Adrenal gland (tissue), 12 donors: ENCODE measurements around the gene ANKRD17. TPM values are rescaled to one million over a fixed set of nuclear protein-coding genes. Genes with fewer than 3 reads are reported as not detected.

Experiments
- DNase-seq, 7 donors: peaks; one replicate each; pipeline ENCODE4 v3.0.0-alpha.2; 2019 to 2020
- H3K27ac ChIP-seq, 5 donors: fragments of 200-600 bp; sonication (generic) in 4 of 5; 1 replicate in 3 of 5; 2 replicates in 2 of 5; pipeline versions ENCODE4 v1.5.1 to v1.8.0; 2016 to 2020; ENCODE audit warnings: mild to moderate bottlenecking in 1 of 5
- H3K27me3 ChIP-seq: fragments of 200-600 bp; 2 replicates; pipeline ENCODE4 v1.8.0; 2021
- H3K36me3 ChIP-seq, 2 donors: fragments of 200-600 bp; replicated peaks in 1 of 2; 1 replicate in 1 of 2; 2 replicates in 1 of 2; pipeline versions ENCODE4 v1.5.1 to v1.8.0; 2018 to 2022
- H3K4me1 ChIP-seq, 2 donors: fragments of 200-600 bp; replicated peaks in 1 of 2; 1 replicate in 1 of 2; 2 replicates in 1 of 2; pipeline versions ENCODE4 v1.5.1 to v1.8.0; 2018 to 2021
- H3K4me3 ChIP-seq, 4 donors: fragments of 200-600 bp; sonication (generic) in 3 of 4; one replicate each; pipeline ENCODE4 v1.5.1; 2016 to 2018
- H3K9me3 ChIP-seq, 3 donors: fragments of 200-600 bp; sonication (generic) in 1 of 3; replicated peaks in 1 of 3; 1 replicate in 2 of 3; 2 replicates in 1 of 3; pipeline versions ENCODE4 v1.5.1 to v1.8.0; 2016 to 2021
- POLR2A ChIP-seq, 2 donors: fragments of 450-650 bp; IDR thresholded peaks; one replicate each; pipeline ENCODE4 v1.6.1; 2017; ENCODE audit warnings: antibody characterized with exemption in 2 of 2, mild to moderate bottlenecking in 2 of 2, moderate library complexity in 1 of 2
- WGBS, 4 donors: extraction: QIAGEN DNeasy Blood & Tissue Kit in 2 of 4; methylation state at CpG; one replicate each; pipeline versions ENCODE4 v1.1.5 to v1.1.7; 2013 to 2017; 5-methylcytosine and 5-hydroxymethylcytosine counted together
- intact Hi-C, 2 donors: fragments of 100-400 bp; cut with DNase I; formaldehyde crosslinking; loops; one replicate each; pipeline versions ENCODE4 v1.14.1 to v1.15.0; 2022 to 2023
- polyA plus RNA-seq, 3 donors: library from polyadenylated mRNA; stranded (reverse); fragments of 200-250 nt in 2 of 3; fragments of 350-450 nt in 1 of 3; fragmentation: Illumina TruSeq in 1 of 3; extraction: RNeasy Lipid Tissue Mini Kit (QIAGEN cat#74804) in 1 of 3; gene quantifications; one replicate each; pipeline ENCODE4 v1.2.3, GENCODE V29; 2013 to 2014
- total RNA-seq, 9 donors: library from RNA; depleted of rRNA in 4 of 9; stranded (reverse); fragments of >200 nt in 4 of 9; fragments of 120-200 nt in 1 of 9; fragmentation: NEBNext Ultra II Directional in 1 of 9; extraction: Animal tissue kit (Norgen Biotek cat#: 25700) in 1 of 9; gene quantifications; one replicate each; pipeline versions ENCODE4 v1.1.0 to v1.2.4, GENCODE V29; 2013 to 2023
- TF ChIP-seq, protein P1 (sequence below), 6 experiments: fragments of 450-650 bp in 4 of 6; fragments of 200-600 bp in 2 of 6; sonication (generic) in 1 of 6; IDR thresholded peaks; 1 replicate in 5 of 6; 2 replicates in 1 of 6; pipeline versions ENCODE4 v1.5.1 to v1.8.0; 2016 to 2021; ENCODE audit warnings: antibody characterized with exemption in 6 of 6, mild to moderate bottlenecking in 2 of 6, moderate library complexity in 1 of 6
- donor health status: healthy with polysubstance abuse.
- donor health status: Bipolar disorder and iron deficiency.
- donor health status: DM: yes; HTN: yes; CAD: no.
- donor health status: DM: no; HTN: no; CAD: no.
- donor health status: DM: no; HTN: no; CAD: no.
- donor health status: DM: yes; HTN: yes; CAD: no.

Gene ANKRD17
- total and polyA plus RNA-seq, 12 donors, result 13.3 to 66.3 (median 51.3) TPM

DNA sequence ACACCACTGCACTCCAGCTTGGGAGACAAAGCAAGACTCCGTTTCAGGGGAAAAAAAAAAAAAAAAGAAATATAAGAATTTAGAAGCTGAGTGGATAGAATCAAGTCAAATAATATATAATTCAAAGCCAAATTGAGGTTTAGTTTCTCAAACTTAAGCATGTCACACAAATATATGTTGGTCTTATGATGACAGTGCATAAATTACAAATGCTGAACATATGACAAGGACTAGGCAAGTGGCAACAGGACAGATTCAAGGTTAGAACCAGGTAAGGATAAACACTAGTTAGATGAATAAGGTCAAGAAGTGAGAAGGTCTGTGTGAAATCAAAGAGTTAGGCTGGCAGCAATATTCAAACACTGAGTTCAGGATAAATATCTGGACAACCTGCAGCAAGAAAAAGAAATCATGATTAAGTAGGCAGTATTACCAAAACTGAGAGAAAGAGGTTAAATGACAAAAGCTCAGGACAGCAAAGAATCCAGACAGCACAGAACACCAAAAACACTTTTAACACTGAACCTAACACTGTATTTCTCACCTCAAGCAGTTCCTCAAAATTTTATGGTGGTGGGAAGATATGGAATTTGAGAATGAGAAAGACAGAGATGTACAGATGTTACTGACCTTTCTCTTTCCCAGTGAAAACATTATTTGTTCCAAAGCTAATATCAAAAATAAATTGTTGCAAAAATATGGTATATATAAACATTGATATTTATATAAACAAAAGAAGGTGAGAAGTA is 45.4 kb downstream of the ANKRD17 start:
- intact Hi-C loops, result no loop called here
- no peaks in the 10 kb centered on the region for H3K27me3 ChIP-seq
- H3K36me3 ChIP-seq, result no peaks in the 10 kb centered on the region
- H3K4me1 ChIP-seq, result peaks cover 13 to 15% of the 10 kb centered on the region in 2 donors
- H3K9me3 ChIP-seq, result no peaks in the 10 kb centered on the region
- no peak for DNase-seq
- H3K27ac ChIP-seq, result peak overlapping the region in 1 of 5 donors; percentile 1
- TF ChIP-seq, protein P1, sequence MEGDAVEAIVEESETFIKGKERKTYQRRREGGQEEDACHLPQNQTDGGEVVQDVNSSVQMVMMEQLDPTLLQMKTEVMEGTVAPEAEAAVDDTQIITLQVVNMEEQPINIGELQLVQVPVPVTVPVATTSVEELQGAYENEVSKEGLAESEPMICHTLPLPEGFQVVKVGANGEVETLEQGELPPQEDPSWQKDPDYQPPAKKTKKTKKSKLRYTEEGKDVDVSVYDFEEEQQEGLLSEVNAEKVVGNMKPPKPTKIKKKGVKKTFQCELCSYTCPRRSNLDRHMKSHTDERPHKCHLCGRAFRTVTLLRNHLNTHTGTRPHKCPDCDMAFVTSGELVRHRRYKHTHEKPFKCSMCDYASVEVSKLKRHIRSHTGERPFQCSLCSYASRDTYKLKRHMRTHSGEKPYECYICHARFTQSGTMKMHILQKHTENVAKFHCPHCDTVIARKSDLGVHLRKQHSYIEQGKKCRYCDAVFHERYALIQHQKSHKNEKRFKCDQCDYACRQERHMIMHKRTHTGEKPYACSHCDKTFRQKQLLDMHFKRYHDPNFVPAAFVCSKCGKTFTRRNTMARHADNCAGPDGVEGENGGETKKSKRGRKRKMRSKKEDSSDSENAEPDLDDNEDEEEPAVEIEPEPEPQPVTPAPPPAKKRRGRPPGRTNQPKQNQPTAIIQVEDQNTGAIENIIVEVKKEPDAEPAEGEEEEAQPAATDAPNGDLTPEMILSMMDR (IDR thresholded peaks at IDR 0.05), result no peak
- H3K4me3 ChIP-seq, result no peak overlapping the region
- 89 to 100% (median 95%) methylated on average over 1 of the region's 1 CpG for WGBS, 4 donors

DNA sequence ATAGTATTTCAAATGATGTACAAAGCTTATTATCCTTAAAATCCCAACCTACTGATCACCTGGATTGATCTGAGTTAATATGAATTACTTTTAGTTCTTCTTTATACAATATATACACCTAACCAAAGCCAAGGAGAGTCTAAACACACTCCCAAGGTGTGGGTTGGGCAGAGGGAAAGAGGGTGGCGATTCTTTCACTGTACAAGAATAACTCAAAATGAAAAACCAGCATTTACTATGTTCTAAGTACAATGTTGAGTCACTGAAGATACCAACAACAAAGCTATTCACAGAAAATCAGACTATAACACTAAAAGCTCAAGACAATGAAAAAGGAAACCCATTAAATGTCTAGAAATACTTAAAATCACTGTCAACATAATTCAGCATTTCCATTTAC is 46.6 kb downstream of the ANKRD17 start:
- TF ChIP-seq, protein P1 (IDR thresholded peaks at IDR 0.05), result no peak
- TF ChIP-seq POLR2A (IDR thresholded peaks at IDR 0.05), result no peak
- Histone ChIP-seq H3K27me3 (no peaks in the 10 kb centered on the region), H3K4me3 (no peak overlapping the region), H3K9me3 (no peaks in the 10 kb centered on the region), H3K27ac (no peak overlapping the region), H3K36me3 (no peaks in the 10 kb centered on the region), H3K4me1 (peaks cover 13 to 15% of the 10 kb centered on the region in 2 donors)
- intact Hi-C loops, result no loop called here
- 87 to 95% (median 93%) methylated on average over 1 of the region's 1 CpG for WGBS, 4 donors
- DNase-seq, result no peak

DNA sequence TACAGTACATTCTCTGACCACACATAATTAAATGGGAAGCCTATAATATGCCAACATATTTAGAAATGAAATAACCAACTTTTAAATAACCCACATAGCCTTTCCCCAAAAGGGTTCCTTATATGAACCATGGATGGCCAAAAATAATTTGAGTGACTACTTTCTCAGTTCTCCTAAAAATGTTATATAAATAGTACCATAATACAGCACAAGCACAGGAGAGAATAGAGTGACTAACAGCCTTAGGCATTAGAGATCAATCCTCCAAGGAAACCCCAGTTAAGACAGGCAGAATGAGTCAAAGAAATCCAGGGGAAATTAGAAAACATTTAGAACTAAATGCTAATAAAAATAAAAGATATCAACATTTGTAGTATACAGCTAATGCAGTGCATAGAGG is 50.2 kb downstream of the ANKRD17 start:
- Histone ChIP-seq H3K27me3 (no peaks in the 10 kb centered on the region), H3K4me3 (no peak overlapping the region), H3K36me3 (no peaks in the 10 kb centered on the region), H3K27ac (no peak overlapping the region), H3K4me1 (peaks cover 4 to 5% of the 10 kb centered on the region in 2 donors), H3K9me3 (no peaks in the 10 kb centered on the region)
- intact Hi-C loops, result no loop called here
- TF ChIP-seq, protein P1 (IDR thresholded peaks at IDR 0.05), result no peak
- TF ChIP-seq POLR2A (IDR thresholded peaks at IDR 0.05), result no peak
- no peak for DNase-seq

DNA sequence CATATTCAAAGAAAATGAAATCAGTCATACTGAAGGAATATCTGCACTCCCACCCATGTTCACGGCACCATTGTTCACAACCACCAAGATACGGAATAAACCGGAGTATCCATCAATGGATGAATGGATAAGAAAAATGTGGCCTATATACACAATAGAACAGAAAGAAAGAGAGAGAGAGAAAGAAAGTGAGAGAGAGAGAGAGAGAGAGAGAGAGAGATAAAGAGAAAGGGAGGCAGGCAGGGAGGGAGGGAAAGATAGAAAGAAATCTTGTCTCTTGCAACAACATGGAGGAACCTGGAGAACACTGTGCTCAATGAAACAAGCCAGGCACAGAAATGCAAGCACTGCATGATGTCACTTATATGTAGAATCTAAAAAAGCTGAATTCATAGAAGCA is 52.4 kb downstream of the ANKRD17 start:
- Histone ChIP-seq H3K9me3 (no peaks in the 10 kb centered on the region), H3K4me3 (no peak overlapping the region), H3K4me1 (no peaks in the 10 kb centered on the region), H3K27me3 (no peaks in the 10 kb centered on the region), H3K27ac (no peak overlapping the region), H3K36me3 (no peaks in the 10 kb centered on the region)
- TF ChIP-seq POLR2A (IDR thresholded peaks at IDR 0.05), result no peak
- TF ChIP-seq, protein P1 (IDR thresholded peaks at IDR 0.05), result no peak
- intact Hi-C loops, result no loop called here
- no peak for DNase-seq
- WGBS, 4 donors, result 97 to 98% (median 98%) methylated on average over 3 of the region's 3 CpGs
